NCI-H146 treated with DMSO at 0.1 percent for 48 hours (cell line): Measurements from ENCODE around the gene DNAH10.

ENCODE experiments used
- DNase-seq: peaks from one replicate; lab custom pipeline; 2025; ENCODE audit not compliant: unreplicated experiment; lab: John Stamatoyannopoulos, UW

The DNAH10 gene

DNA sequence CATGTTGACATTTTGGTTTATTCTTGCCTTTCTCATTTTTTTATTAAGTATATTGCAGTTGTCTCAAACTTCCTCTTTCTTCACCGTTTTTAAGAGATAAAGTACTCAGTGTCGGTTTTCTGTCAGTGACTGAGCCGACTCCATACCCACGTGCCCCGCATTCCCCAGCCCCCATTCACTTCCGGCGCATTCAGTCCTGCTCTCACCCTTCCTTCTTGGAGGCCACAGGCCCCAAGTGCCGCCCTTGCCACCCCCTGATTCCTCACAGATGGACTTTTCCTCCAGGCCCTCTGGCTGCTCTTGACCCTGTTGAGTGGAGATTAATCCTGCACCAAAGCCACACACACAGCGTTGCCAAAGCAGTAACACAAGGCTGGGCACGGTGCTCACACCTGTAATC, 19.1 kb upstream of the DNAH10 start:
- DNase-seq: no peak

- DNase-seq: no peak
These were observed 17.3 kb upstream of the DNAH10 start for GRCh38 chr12:123744836-123745235.

DNA sequence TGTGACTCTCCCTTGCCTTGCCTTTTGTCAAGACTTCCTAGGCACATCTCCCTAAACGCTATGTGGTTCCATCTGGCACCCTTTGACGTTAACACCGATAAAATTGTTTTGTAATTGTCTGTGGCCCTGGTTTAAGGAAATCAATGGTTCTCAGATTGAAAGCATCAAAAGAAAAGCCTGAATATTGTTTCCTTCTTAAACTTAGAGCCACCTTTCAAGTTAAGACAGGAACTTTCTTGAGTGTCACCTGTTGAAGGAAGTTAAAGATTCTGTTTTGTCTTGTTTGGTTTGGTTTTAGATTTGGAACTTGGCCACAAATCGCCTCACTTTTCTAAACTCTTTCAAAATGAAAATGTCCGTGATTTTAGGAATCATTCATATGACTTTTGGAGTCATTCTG, 14.8 kb upstream of the DNAH10 start:
- DNase-seq: no peak

- DNase-seq: no peak
These were observed 13.9 kb upstream of the DNAH10 start for GRCh38 chr12:123748161-123748560.

- DNase-seq: no peak
These were observed 13.4 kb upstream of the DNAH10 start for GRCh38 chr12:123748661-123749060.

DNA sequence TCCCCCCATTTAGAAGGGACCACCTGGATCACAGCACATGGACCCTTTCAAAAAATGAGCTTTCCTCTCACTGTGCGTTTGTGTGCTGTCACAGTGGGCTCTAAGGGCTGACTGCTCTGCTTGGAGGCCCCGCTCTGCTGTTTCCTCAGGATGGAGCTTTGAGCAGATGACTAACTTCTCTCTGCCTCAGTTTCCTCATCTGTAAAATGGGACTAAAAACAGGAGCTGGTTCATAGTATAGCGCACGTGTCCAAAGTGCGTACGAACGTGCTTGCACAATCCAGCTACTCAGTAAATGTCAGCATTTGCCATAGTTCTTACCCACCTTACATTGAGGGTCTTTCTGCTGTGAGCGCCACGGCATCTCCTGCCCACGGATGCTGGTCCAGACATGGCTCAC, 12.7 kb upstream of the DNAH10 start:
- no peak for DNase-seq

DNA sequence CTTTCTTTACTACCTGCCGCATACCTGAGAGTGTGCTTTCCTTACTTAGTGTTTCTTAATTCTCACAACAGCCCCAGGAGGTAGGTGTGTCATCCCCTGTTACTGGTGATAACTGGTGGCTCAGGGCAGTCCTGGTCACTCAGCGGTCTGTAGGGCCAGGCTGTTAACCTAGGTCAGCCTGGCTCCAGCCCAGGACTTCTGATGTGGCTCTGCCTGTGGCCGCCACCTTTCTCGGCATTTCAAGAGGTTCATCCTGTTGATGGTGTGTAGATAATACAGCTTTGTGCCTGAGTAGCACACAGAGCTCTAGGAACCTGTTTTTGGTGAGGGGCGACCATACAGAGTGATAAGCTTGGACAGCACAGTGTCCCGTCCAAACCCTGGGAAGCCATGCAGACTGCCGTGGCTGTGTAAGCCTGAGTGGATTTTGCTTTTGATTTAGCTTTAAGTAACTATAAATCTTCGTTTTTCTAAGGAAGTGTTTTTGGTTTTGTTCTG, 11.9 kb upstream of the DNAH10 start:
- no peak for DNase-seq

- DNase-seq: no peak
These were observed 10.1 kb upstream of the DNAH10 start for GRCh38 chr12:123752046-123752445.

DNA sequence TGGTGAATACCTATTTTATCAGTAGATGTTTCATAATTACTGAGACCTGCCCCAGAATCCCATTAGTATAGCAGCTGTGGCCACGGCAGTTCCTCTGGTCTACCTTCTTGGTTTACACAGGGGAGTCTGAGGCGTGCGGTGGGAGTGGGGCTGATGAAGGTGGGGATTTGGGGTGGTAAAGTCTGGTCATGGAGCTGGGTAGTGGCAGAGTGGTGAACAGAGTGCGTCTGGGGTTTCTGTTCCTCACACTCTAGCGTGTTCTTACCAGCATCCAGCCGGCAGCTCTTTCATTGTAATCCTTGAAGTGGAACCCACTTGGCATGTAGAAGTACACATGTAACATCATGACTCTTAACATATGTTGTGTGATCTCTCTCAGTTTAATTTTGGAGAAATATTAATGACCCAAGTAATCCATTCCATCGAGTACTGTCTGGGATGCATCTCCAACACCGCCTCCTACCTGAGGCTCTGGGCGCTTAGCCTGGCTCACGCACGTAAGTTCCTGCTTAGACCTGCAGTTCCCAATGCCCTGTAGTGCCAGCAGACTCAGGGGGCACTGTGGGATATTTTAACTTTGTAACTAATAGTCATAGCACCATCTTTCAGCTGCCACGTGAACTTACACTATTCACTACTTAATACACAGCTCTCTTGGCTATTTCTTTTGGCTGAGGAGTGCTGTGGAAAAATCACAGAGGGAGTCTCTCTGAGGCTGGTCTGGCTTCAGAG, 7.9 kb upstream of the DNAH10 start:
- no peak for DNase-seq

DNA sequence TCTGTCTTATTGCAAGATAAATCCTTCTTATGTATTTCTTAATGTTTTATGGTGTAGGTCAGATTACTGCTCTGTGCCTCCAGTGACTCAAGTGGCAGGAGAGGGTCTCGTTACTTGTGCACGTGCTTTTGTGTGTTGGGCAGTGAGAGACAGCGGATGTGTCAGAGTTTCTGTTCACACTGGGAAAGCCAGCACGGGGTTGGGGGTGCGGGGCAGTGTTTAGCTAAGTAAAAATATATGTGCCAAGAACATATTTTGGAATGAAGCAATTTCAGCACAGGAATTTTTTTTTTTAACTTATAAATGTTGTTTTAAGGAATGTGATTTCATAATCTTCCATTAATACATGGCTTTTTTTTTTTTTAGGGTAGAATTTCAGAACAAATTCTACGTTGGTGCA, 4.5 kb upstream of the DNAH10 start:
- no peak for DNase-seq

DNA sequence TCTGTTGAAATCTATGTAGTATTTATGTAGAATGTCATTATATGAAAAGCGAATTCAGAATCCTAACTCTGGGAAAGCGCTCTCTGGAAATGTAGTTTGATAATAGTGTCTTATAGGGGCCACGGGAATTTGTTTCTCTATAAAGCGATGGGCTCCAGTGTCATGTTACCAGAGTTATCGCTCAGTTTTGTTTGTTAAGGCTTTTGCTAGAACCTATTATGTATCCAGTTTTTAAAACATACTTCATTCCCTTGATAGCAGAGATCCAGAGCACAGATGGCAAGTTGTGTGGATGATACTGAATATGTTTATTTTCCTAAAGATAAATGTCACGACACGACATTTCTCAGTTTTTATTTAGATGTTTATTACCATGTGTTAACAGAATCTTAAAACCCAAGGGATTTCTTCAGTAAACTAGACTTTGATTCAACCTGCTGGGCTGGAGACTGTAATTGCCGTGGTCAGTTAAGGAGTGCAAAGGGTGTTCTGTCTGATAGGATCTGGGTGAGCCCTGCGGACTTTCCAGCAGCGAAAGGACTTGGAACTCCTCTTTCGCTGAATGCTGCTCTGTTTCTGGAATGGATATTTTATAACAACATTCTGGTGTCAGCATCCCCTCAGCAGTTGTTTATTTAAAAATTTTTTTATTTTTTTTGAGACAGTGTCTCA, 1.7 kb upstream of the DNAH10 start:
- DNase-seq: no peak

- no peak for DNase-seq
These were observed 583 bp downstream of the DNAH10 start for GRCh38 chr12:123762715-123763052.

DNA sequence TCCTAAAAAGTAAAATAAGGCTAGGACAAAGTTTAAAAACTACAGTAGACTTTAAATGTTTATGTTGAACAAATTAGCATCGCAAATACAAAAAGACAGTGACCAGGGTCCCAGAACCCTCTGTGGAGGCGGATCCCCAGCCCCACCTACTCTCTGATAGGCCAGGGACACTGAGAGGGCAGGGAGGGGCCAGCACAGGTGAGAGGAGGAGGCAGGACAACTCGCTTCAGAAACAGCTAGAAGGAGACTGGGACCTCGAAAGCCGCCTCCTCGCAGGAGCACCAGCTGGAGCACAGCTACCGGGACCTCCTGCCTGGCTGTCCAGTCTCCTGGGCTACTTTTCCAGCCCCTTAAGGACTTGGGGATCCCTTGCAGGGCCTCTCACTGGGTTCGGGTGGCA, 992 bp downstream of the DNAH10 start:
- DNase-seq: no peak

DNA sequence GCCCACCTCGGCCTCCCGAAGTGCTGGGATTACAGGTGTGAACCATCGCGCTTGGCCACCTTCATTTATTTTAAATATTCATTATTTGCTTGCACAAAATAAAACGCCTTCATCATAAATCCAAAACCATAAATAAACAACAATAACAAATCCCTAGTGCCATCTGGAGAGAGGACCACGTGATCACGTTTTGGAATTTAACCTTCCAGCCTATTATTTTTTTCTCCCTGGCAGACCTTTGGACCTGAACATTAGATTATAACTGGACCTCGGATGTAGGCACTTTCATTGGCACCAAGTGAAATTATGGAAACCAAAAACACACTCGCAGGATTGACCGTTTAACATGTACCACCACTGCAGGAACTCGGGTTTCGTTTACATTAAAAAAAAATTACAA, 2.0 kb downstream of the DNAH10 start:
- no peak for DNase-seq

- no peak for DNase-seq
These were observed 3.5 kb downstream of the DNAH10 start for GRCh38 chr12:123765504-123766035.

DNA sequence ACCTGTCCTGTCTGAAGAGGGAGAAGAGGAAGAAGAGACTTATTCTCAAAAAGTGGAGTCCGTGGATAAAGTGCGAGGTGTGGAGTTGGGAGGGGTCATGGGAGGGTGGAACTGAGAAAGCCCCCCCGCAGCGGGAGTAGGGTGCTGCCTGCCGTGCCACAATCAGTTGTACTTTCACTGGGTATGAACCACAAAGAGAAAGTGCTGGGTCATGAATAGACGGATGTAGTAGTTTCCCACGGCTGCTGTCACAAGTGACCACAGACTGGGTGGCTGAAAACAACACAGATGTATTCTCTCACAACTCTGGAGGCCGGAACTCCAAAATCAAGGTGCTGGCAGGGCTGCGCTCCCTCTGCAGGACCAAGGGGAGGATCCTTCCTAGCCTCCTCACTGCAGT, 5.5 kb downstream of the DNAH10 start:
- DNase-seq: no peak

DNA sequence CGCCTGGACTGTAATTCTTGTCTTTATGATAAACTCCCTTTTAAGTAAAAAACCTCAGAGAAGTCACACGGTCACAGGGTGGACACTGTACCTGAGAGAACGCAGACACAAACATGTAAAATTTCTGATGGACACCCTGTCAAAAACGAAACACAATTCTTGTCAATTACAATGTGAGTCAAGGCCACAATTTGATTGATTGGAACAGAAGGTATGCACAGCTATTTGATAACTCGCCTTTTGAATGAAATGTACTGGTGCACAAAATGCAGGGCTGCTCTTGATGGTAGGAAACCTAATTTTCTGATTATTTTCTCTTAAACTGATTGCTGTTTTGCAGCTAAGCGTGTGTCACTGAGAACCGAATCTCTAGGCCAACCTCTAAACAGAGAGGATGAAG, 9.2 kb downstream of the DNAH10 start:
- DNase-seq: no peak

DNA sequence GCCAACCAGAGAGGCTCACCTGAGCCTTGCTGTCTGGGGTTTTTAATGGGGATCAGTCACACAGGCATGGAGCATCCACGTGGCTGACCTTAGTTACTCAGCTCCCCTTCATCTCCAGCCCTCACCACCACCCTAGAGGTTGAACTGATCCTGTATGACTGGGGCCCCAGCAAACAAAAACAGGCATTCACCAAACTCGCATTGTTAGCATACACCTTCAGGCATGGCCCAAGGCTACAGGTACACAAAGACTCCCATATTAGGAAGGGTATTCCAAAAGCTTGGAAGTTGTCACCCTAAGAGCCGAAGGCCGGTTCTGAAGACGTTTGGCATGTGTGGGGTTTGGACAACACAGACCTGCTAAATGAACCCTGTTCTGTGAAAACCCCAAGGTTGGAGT, 10.0 kb downstream of the DNAH10 start:
- DNase-seq: no peak

- no peak for DNase-seq
These were observed 11.3 kb downstream of the DNAH10 start for GRCh38 chr12:123773375-123773774.

DNA sequence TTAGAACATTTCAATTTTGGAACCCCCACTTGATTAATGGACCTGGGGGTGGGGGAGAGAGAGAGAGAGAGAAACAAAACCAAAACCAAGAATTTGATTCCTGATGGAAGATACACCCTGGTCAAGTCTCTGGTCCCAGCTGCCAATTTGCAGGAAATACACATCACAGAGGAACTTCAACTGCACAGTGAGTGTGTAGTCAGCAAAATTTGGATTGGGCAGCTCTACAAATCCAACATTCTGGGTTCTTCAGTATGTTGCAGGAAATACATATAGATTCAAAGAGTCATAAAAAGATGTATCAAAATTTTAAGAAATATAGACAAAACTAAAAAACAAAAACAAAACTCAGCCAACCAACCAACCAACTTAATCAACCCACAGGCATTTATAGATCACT, 17.4 kb downstream of the DNAH10 start:
- DNase-seq: no peak

- no peak for DNase-seq
These were observed 21.1 kb downstream of the DNAH10 start for GRCh38 chr12:123782997-123783792.

- no peak for DNase-seq
These were observed 25.4 kb downstream of the DNAH10 start for GRCh38 chr12:123787466-123787865.
